KMS-11 (cell line): ENCODE measurements around the gene ZSCAN21.

ENCODE experiments used
- H2AFZ ChIP-seq: fragments of 200-600 bp; sonication (generic); 2 replicates; pipeline ENCODE4 v1.6.1; 2016; ENCODE audit warnings: antibody characterized with exemption, mixed run types, low read depth
- H3K27ac ChIP-seq: fragments of 200-600 bp; sonication (generic); 2 replicates; pipeline ENCODE4 v1.6.1; 2016; ENCODE audit warnings: mild to moderate bottlenecking, mixed run types
- H3K27me3 ChIP-seq: fragments of 200-600 bp; sonication (generic); 2 replicates; pipeline ENCODE4 v1.6.1; 2017; ENCODE audit warnings: mild to moderate bottlenecking, low read depth, mixed run types, moderate library complexity; ENCODE audit not compliant: insufficient read depth
- H3K36me3 ChIP-seq: fragments of 200-600 bp; sonication (generic); 2 replicates; pipeline ENCODE4 v1.6.1; 2017; ENCODE audit warnings: mild to moderate bottlenecking, mixed run types; ENCODE audit not compliant: insufficient read depth
- H3K4me1 ChIP-seq: fragments of 200-600 bp; sonication (generic); 2 replicates; pipeline ENCODE4 v1.6.1; 2016; ENCODE audit warnings: mild to moderate bottlenecking, low read depth, mixed run types; ENCODE audit not compliant: poor library complexity, severe bottlenecking
- H3K4me2 ChIP-seq: fragments of 200-600 bp; sonication (generic); 2 replicates; pipeline ENCODE4 v1.7.0; 2016; ENCODE audit warnings: mild to moderate bottlenecking, mixed run types
- H3K4me3 ChIP-seq: fragments of 200-600 bp; sonication (generic); IDR thresholded peaks from 2 replicates; pipeline ENCODE4 v1.6.1; 2017; ENCODE audit warnings: low read depth, low read length, mixed read lengths; ENCODE audit not compliant: insufficient read depth
- H3K79me2 ChIP-seq: fragments of 200-600 bp; sonication (generic); 2 replicates; pipeline ENCODE4 v1.6.1; 2016; ENCODE audit warnings: low read depth, mixed run types; ENCODE audit not compliant: insufficient read depth
- H3K9ac ChIP-seq: fragments of 200-600 bp; sonication (generic); 2 replicates; pipeline ENCODE4 v1.6.1; 2016; ENCODE audit warnings: mild to moderate bottlenecking, mixed run types
- H4K20me1 ChIP-seq: fragments of 200-600 bp; sonication (generic); 2 replicates; pipeline ENCODE4 v1.6.1; 2016; ENCODE audit warnings: mild to moderate bottlenecking, mixed run types; ENCODE audit not compliant: insufficient read depth
- CTCF ChIP-seq: fragments of 200-600 bp; sonication (generic); conservative IDR thresholded peaks from 2 replicates; pipeline ENCODE4 v1.6.1; 2017; ENCODE audit warnings: low read depth, mild to moderate bottlenecking, antibody characterized with exemption, low read length, moderate library complexity, mixed read lengths

Gene ZSCAN21

GRCh38 chr7:100023526-100023925, 26.0 kb upstream of the ZSCAN21 start:
- Histone ChIP-seq H2AFZ (no peak overlapping the region), H4K20me1 (no peaks in the 10 kb centered on the region), H3K36me3 (peaks cover 17% of the 10 kb centered on the region; the same call in 1 of the 2 replicates), H3K27ac (no peak overlapping the region), H3K4me3 (no peak overlapping the region), H3K9ac (no peak overlapping the region), H3K4me2 (no peak overlapping the region), H3K4me1 (no peaks in the 10 kb centered on the region), H3K79me2 (no peaks in the 10 kb centered on the region; the same call in 1 of the 2 replicates), H3K27me3 (no peaks in the 10 kb centered on the region)
- no peak for TF ChIP-seq CTCF

GRCh38 chr7:100024020-100024619, 25.5 kb upstream of the ZSCAN21 start:
- Histone ChIP-seq H3K4me3 (no peak overlapping the region), H3K36me3 (peaks cover 17% of the 10 kb centered on the region; the same call in 1 of the 2 replicates), H3K27ac (no peak overlapping the region), H3K4me2 (no peak overlapping the region), H3K79me2 (no peaks in the 10 kb centered on the region; the same call in 1 of the 2 replicates), H3K27me3 (no peaks in the 10 kb centered on the region), H3K9ac (no peak overlapping the region), H3K4me1 (no peaks in the 10 kb centered on the region), H2AFZ (no peak overlapping the region), H4K20me1 (no peaks in the 10 kb centered on the region)
- no peak for TF ChIP-seq CTCF

GRCh38 chr7:100027197-100027596, 22.4 kb upstream of the ZSCAN21 start:
- H3K4me1 ChIP-seq = no peaks in the 10 kb centered on the region

GRCh38 chr7:100029596-100029995, 20.0 kb upstream of the ZSCAN21 start:
- no peak overlapping the region for H3K4me3 ChIP-seq
- H3K27ac ChIP-seq = no peak overlapping the region
- TF ChIP-seq CTCF = no peak
- no peaks in the 10 kb centered on the region for H3K79me2 ChIP-seq
- H3K9ac ChIP-seq = no peak overlapping the region
- H4K20me1 ChIP-seq = no peaks in the 10 kb centered on the region
- H3K4me1 ChIP-seq = no peaks in the 10 kb centered on the region
- H2AFZ ChIP-seq = no peak overlapping the region
- H3K4me2 ChIP-seq = no peak overlapping the region
- H3K36me3 ChIP-seq = peaks cover 7% of the 10 kb centered on the region; the same call in 1 of the 2 replicates
- H3K27me3 ChIP-seq = no peaks in the 10 kb centered on the region

More at GRCh38 chr7:100027197-100027596, 22.4 kb upstream of the ZSCAN21 start:
- Histone ChIP-seq H3K27me3 (no peaks in the 10 kb centered on the region), H3K27ac (no peak overlapping the region), H3K4me3 (no peak overlapping the region), H3K36me3 (peaks cover 17% of the 10 kb centered on the region; the same call in 1 of the 2 replicates), H2AFZ (no peak overlapping the region), H4K20me1 (no peaks in the 10 kb centered on the region), H3K4me2 (no peak overlapping the region), H3K9ac (no peak overlapping the region), H3K79me2 (no peaks in the 10 kb centered on the region)
- TF ChIP-seq CTCF = no peak
